ENCODE measurements around the gene SMIM7. TPM values are rescaled to one million over a fixed set of nuclear protein-coding genes. Genes with fewer than 3 reads are reported as not detected.

The SMIM7 gene
- total RNA-seq, 1 experiment from 2014 or later = 77.6 TPM

DNA sequence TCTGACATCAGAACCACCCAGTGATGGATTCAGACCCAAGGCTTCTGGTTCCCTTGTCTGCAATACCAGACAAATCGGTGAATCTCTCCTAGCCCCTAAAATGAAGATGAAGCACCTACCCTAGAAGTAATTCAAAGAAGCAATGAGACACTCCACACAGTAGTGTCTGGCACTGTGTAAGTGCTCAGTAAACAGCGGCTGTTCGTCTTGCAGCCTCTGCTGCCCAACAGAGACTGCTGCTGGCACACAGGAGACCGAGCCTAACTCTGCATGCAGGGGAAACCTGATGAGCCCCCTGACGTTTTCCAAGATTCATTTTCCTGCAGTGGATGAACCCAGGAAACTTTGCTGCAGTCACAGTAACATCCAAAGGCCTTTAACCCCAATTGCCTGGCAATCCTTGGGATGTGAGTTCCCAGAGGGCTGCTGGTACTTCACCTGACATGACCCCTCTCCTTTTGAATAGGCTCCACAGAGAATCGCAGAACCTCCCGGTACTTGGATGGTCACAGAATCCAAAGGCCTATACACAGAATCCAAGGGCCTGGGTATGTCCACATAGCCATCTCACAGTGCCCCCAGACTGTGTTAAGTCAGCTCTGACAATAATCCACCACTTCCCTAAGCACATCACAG is 38.7 kb downstream of the SMIM7 start:
- Mint-ChIP-seq H3K4me3 (no peak overlapping the region), H3K27me3 (ENCODE audit: low read depth) (no peaks in the 10 kb centered on the region), H3K27ac (peak overlapping the region; percentile 23 to 89 (median 36); a peak in 3 of 7 replicates), H3K36me3 (ENCODE audit: insufficient read depth in 1 of 3, low read depth in 3 of 3) (peaks cover under 1 to 16% (median 6%) of the 10 kb centered on the region in 3 experiments; a peak in 4 of 7 replicates), H3K9me3 (no peaks in the 10 kb centered on the region), H3K4me1 (peaks cover 28 to 46% of the 10 kb centered on the region in 2 experiments)
- TF ChIP-seq, protein P1, sequence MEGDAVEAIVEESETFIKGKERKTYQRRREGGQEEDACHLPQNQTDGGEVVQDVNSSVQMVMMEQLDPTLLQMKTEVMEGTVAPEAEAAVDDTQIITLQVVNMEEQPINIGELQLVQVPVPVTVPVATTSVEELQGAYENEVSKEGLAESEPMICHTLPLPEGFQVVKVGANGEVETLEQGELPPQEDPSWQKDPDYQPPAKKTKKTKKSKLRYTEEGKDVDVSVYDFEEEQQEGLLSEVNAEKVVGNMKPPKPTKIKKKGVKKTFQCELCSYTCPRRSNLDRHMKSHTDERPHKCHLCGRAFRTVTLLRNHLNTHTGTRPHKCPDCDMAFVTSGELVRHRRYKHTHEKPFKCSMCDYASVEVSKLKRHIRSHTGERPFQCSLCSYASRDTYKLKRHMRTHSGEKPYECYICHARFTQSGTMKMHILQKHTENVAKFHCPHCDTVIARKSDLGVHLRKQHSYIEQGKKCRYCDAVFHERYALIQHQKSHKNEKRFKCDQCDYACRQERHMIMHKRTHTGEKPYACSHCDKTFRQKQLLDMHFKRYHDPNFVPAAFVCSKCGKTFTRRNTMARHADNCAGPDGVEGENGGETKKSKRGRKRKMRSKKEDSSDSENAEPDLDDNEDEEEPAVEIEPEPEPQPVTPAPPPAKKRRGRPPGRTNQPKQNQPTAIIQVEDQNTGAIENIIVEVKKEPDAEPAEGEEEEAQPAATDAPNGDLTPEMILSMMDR (conservative IDR thresholded peaks at IDR 0.05) = no peak
- H2BK15ac ChIP-seq (ENCODE audit: low read depth, low read length) = no peak overlapping the region
- H3K23me2 ChIP-seq (ENCODE audit: insufficient read length, low read depth, low read length, poor library complexity, severe bottlenecking) = no peaks in the 10 kb centered on the region
- no peak overlapping the region for H3K23ac ChIP-seq (ENCODE audit: insufficient read length, low read depth, low read length)
- peaks cover 15% of the 10 kb centered on the region for H3K79me1 ChIP-seq (ENCODE audit: insufficient read depth, low read depth, low read length, poor library complexity, severe bottlenecking)
- H4K5ac ChIP-seq (ENCODE audit: insufficient read length, low read depth, low read length) = no peak overlapping the region
- H2BK12ac ChIP-seq (ENCODE audit: insufficient read length, low read depth, low read length) = no peak overlapping the region
- peaks cover 3% of the 10 kb centered on the region; the same call in 1 of the 2 replicates for H3K4me1 ChIP-seq (ENCODE audit: insufficient read depth, low read length)
- H3K79me2 ChIP-seq (ENCODE audit: insufficient read depth, low read length) = peaks cover 70% of the 10 kb centered on the region; the same call in 1 of the 2 replicates
- no peak overlapping the region for H3K4ac ChIP-seq (ENCODE audit: low read depth, low read length)
- H3K4me2 ChIP-seq (ENCODE audit: insufficient read depth, insufficient read length, low read length) = no peak overlapping the region
- no peak overlapping the region for H2AFZ ChIP-seq (ENCODE audit: low read length)
- no CpG with 5 or more reads among the region's 7 CpGs for WGBS (ENCODE audit: extremely low coverage, insufficient read length, low lambda C conversion rate)
- H4K91ac ChIP-seq (ENCODE audit: insufficient read length, low read depth, low read length) = no peak overlapping the region
- no peaks in the 10 kb centered on the region for H4K20me1 ChIP-seq (ENCODE audit: control insufficient read depth, insufficient read depth, insufficient read length)
- H3K18ac ChIP-seq (ENCODE audit: insufficient read length, low read depth, low read length) = no peak overlapping the region
- no peaks in the 10 kb centered on the region for H3K27me3 ChIP-seq (ENCODE audit: insufficient read depth, low read length)
- no peak overlapping the region for H4K8ac ChIP-seq (replicated peaks; ENCODE audit: insufficient read length, low read depth, low read length)
- H3K56ac ChIP-seq (ENCODE audit: insufficient read length, low read depth, low read length) = no peak overlapping the region
- H3K14ac ChIP-seq (ENCODE audit: insufficient read depth, low read length) = no peak overlapping the region
- no peak overlapping the region for H3T11ph ChIP-seq (ENCODE audit: low read length)
- no peak overlapping the region for H2BK5ac ChIP-seq (ENCODE audit: insufficient read length, low read length)
- DNase-seq = no peak
- no peak overlapping the region for H3K9ac ChIP-seq (ENCODE audit: extremely low read depth, insufficient read length, low read length)
- no peak overlapping the region for H2BK120ac ChIP-seq (ENCODE audit: low read depth, low read length, poor library complexity, severe bottlenecking)
- H2AK5ac ChIP-seq (ENCODE audit: insufficient read length, low read length) = no peak overlapping the region
- H3K27ac ChIP-seq (ENCODE audit: insufficient read length, low read depth, low read length) = no peak overlapping the region
- no peaks in the 10 kb centered on the region for H3K9me3 ChIP-seq (ENCODE audit: control insufficient read depth, low read depth, low read length)
- H2BK20ac ChIP-seq (ENCODE audit: low read depth, low read length, poor library complexity, severe bottlenecking) = no peak overlapping the region

Data from H9 (cell line).